GM10266 (cell line): ENCODE measurements around the gene PCDHB12.
"Not testable (repeated sequence)": the region's sequence is repeated elsewhere in the genome, so short reads cannot be mapped to it uniquely, and the experiment has no call there.

Experiments
- DNase-seq: peaks from one replicate; pipeline ENCODE4 v3.0.0; 2012; ENCODE audit errors: extremely low spot score
- CTCF ChIP-seq: IDR thresholded peaks from 2 replicates; pipeline ENCODE4 v1.5.1; 2012; ENCODE audit warnings: mild to moderate bottlenecking, low read depth; ENCODE audit not compliant: control insufficient read depth, insufficient read depth; ENCODE audit errors: missing control alignments

The PCDHB12 gene

GRCh38 chr5:141186897-141187512 is 21.5 kb upstream of the PCDHB12 start, which contains the start of gene PCDHB9:
PCDHB9 (plus strand) TSS chr5:141187161; CDS start chr5:141187319, 158 bp downstream.
- peak; percentile 42 for DNase-seq
- peak; percentile 27 for TF ChIP-seq CTCF

- DNase-seq, result not testable (repeated sequence)
Measured at GRCh38 chr5:141188682-141189081, 19.8 kb upstream of the PCDHB12 start.

GRCh38 chr5:141189131-141189530 is 19.4 kb upstream of the PCDHB12 start:
- DNase-seq, result not testable (repeated sequence)

- TF ChIP-seq CTCF, result peak; percentile 20
- no peak for DNase-seq
Measured at GRCh38 chr5:141192110-141192725, 16.3 kb upstream of the PCDHB12 start, which contains the start of gene PCDHB10. PCDHB10 (plus strand) TSS chr5:141192353; CDS start chr5:141192553, 200 bp downstream.

GRCh38 chr5:141194332-141194731 is 14.2 kb upstream of the PCDHB12 start:
- DNase-seq, result not testable (repeated sequence)

- TF ChIP-seq CTCF, result no peak
- DNase-seq, result no peak
Measured at GRCh38 chr5:141196363-141196762, 12.2 kb upstream of the PCDHB12 start.

GRCh38 chr5:141199359-141200235 is 8.9 kb upstream of the PCDHB12 start, which contains the start of gene PCDHB11:
PCDHB11 (plus strand) TSS chr5:141199627; CDS start chr5:141199775, 148 bp downstream.
- no peak for DNase-seq
- TF ChIP-seq CTCF, result no peak

GRCh38 chr5:141201126-141201525 is 7.4 kb upstream of the PCDHB12 start:
- not testable (repeated sequence) for DNase-seq

- not testable (repeated sequence) for DNase-seq
Measured at GRCh38 chr5:141201646-141202045, 6.9 kb upstream of the PCDHB12 start.

- DNase-seq, result not testable (repeated sequence)
Measured at GRCh38 chr5:141210281-141210680, 1.8 kb downstream of the PCDHB12 start.

GRCh38 chr5:141210849-141211248 is 2.3 kb downstream of the PCDHB12 start:
- not testable (repeated sequence) for DNase-seq
